ENCODE data around the gene CDH23.

- TF ChIP-seq, protein P1, sequence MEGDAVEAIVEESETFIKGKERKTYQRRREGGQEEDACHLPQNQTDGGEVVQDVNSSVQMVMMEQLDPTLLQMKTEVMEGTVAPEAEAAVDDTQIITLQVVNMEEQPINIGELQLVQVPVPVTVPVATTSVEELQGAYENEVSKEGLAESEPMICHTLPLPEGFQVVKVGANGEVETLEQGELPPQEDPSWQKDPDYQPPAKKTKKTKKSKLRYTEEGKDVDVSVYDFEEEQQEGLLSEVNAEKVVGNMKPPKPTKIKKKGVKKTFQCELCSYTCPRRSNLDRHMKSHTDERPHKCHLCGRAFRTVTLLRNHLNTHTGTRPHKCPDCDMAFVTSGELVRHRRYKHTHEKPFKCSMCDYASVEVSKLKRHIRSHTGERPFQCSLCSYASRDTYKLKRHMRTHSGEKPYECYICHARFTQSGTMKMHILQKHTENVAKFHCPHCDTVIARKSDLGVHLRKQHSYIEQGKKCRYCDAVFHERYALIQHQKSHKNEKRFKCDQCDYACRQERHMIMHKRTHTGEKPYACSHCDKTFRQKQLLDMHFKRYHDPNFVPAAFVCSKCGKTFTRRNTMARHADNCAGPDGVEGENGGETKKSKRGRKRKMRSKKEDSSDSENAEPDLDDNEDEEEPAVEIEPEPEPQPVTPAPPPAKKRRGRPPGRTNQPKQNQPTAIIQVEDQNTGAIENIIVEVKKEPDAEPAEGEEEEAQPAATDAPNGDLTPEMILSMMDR (IDR thresholded peaks at IDR 0.05), result no peak
- TF ChIP-seq POLR2A (IDR thresholded peaks at IDR 0.05), result no peak
Observed at GRCh38 chr10:71749396-71749795, 352.7 kb downstream of the CDH23 start.

Data from uterus (tissue), 2 donors.